DMS153 treated with DMSO at 0.1 percent for 48 hours (cell line): ENCODE measurements around the gene EDNRA.

Experiments
- DNase-seq: peaks from one replicate; lab custom pipeline; 2025; ENCODE audit not compliant: unreplicated experiment; lab: John Stamatoyannopoulos, UW

Gene EDNRA

DNA sequence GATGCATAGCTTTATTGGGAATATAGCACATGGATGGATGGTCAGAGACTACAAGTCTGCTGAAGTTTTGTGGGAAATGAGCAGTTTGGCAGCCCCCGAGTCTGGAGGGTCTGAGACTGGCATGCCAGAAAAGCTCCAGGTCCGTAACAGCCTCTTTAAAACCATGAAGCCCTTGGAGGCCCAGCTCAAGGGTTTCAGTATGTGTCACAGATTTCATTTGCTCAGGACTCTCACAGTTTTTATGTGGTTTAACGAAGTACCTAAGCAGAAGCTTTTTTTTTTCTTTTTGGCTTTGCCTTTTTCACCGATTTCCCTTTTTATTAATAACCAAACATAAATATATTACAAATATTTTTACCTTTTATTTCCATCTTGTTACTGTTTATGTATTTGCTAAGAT lies 105.7 kb downstream of the EDNRA start:
- DNase-seq = no peak

DNA sequence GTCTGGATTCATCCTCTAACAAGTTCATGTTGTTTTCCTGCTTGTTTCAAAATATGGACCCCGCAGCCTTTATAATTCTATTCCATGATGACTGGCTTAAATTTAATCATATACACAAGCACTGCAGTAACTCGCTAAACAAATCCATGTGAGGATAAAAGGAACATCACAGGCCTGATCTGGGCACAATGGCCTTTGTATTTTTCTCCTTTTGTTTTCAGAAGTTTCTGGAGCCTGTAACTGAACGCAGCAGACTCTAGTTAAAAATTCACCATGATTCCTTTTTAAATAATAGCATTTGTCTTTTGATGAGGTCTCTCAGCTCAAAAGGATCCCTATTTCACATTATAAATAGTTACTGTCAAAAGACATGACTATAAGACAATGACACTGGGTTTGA lies 106.1 kb downstream of the EDNRA start:
- DNase-seq = no peak

DNA sequence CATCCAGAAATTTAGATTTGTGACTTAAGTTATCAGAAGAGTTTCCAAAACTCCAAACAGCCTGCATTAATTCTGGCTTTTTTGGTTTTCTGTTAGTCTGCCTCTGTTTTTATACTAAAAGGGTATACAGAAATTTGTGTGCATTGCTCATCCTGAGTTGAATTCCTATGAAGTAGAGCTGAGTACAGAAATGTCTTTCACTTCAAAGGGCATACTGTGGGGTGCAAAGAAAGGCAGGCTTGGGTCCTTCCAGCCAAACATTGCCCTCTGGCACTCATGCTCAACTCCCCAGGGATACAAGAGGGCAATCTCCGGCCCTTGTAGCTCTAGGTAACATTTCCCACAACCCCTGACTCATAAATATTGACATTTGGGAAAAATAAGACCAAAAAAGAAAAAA lies 108.7 kb downstream of the EDNRA start:
- no peak for DNase-seq

DNA sequence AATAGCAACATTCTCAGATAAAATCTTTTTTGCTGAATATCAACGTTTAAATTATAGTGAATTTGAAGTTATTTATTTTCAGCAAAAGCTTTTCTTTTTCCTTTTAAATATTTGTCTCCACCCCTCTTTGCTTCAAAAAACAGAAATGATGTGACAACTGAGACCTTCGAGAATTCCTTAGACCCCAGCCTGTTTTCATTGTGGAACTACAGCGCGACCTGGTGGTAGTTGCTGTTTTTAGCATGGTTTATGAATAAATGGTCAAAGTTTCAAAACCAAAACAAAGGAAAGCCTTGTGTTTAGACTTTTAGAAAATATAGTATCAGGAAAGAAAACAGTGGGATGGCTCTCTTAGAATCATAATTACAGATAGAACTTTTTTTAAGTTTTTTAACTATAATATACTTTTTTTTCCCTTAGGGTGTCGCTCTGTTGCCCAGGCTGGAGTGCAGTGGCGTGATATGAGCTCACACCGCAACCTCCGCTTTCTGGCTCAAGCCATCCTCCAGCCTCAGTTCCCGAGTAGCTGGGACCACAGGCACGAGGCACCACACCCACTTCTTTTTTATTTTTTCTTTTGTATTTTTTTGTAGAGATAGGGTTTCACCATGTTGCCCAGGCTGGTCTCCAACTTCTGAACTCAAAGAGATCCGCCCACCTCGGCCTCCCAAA lies 109.5 kb downstream of the EDNRA start:
- no peak for DNase-seq

DNA sequence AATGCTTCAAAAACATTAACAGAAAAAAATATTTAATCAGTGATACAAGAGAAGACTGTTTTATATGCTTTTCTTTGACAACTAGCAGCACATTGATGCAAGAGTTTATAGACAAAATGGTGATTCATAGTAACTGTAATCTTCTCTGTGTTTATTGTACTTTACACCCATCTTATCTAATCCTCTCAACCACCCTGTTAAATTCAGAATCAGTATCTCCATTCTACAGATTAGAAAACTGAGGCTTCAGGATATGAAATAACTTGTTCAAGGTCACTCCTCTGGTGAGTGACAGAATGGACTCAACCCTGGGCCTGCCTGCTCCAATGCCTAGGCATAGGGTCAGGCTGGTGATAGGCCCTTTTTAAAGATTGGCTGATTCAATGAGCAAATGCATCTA lies 110.2 kb downstream of the EDNRA start:
- DNase-seq = no peak

DNA sequence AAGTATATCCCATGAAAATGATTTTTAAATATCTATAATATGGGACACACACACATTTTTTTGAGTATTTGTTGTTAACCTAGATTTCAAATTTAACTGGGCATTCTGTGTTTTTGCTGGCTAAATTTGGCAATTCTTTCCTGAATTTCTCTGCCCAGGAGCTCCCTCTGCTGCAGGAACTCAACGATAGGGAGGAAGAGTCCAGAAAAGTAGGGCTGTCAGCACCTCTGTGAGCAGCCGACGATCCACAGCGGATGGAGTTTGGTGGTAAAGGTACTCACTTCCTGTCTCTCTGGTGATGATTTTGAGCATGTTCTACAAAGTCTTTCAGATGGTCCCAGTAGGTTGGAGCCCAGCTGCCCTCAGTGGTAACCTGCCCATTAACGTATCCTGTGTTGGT lies 113.2 kb downstream of the EDNRA start:
- DNase-seq = no peak
